Fibroblast of gingiva (primary cell): ENCODE measurements around the gene TST.

Experiments
- DNase-seq: peaks from one replicate; pipeline ENCODE4 v3.0.0-alpha.2; 2011; ENCODE audit warnings: low read depth

Gene TST

GRCh38 chr22:37019309-37020191, at the start of gene TST, which contains the start of gene MPST:
Gene TST (minus strand): TSS chr22:37019447. CDS start chr22:37018732, 715 bp downstream.
Gene MPST (plus strand): TSS chr22:37019742. CDS start chr22:37019837, 95 bp downstream.
- peak; percentile 74 for DNase-seq

GRCh38 chr22:37068859-37069258, 49.6 kb upstream of the TST start:
- DNase-seq, result no peak

DNA sequence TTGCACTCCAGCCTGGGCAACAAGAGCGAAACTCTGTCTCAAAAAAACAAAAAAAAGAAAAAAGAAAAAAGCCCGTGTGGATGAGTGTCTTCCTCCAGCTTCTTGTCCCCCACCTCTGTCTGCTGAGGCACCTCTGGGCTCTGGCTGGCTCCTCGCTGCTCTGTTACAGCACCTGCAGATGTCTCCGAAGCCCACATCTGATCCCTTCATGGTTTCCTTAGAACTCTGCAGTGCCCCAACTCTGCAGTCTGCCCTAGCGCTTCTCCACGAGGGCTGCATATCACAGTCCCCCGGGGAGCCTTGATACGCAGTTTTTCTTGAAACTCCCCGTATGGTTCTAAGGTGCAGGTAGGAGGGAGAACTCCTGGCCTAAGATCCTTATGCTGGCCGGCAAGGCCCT, 48.2 kb upstream of the TST start:
- DNase-seq, result no peak

DNA sequence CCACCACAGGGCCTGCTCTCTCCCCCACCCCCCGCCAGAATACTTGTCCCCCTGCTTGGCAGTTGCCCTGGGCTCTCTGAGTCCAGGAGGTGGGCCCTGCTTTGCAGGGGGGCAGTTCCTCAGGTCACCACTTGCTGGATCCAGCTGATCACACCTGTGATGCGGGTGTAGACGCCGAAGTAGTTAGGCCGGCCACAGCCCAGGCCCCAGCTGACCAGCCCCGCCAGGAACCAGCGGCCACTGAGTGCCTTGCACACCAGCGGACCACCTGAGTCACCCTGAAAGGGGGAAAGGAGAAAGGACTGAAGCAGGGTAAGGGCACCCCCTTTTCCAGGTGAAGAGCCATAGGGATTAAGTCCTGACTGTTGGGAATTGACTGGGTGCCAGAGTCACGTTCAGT, 46.7 kb upstream of the TST start:
- no peak for DNase-seq

DNA sequence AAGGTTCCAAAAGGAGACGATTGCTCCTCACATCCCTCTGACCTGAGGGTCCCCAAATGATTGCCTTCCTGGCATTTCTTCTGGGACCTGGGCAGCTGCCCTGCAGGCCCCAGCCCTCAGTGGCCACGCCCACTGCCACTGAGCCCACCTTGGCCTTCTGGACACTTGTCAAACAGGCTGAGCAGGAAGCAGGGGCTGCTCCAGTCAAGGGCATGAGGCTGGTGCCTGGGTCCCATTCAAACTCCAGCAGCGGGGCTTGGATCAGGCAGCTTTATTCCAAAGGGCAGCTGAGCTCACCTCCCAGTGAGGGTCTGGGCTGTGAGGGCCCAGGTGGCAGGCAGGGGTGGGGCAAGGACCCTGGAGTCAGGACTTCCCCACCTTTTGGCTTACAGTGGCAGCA, 45.9 kb upstream of the TST start:
- no peak for DNase-seq

GRCh38 chr22:37064553-37064952, 45.3 kb upstream of the TST start:
- DNase-seq, result no peak

- no peak for DNase-seq
Measured at GRCh38 chr22:37063431-37064420, 44.5 kb upstream of the TST start.

GRCh38 chr22:37062702-37063381, 43.6 kb upstream of the TST start:
- DNase-seq, result no peak

GRCh38 chr22:37062376-37062675, 43.1 kb upstream of the TST start:
- no peak for DNase-seq

DNA sequence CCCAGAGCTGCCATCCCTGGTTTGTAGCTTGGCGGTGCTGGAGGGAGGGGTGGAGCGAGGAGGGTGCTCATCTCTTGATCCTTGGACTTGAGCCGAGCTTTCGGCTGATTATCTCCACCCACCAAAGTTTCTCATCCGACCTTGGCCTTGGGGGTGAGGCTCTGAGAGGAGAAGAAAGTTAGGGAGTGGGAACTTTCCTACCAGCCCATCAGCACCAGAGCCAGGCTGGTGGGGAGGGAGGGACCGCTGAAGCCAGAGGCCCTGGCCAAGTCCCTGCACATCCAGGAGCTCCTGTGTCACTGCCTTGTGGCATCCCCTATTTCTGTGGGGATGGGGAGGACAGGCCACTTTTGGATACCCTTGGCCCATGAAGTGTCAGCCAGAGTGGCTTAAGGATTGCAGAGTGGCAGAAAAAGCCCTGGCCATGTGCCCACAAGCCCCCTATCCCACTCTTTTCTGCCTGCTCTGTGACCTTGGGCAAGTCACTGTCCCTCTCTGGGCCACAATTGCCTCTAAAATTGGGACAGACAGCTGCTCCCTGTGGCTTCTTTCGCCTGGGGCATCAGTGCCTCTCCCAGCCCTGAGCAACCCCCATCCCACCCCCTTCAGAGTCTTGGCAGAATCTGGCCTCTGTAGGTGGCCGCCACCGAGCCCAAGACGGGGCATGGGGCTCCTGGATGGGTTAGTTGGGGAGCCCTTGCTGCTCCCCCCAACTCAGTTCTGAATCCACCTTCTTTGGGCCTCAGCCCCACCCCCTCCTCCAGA, 42.5 kb upstream of the TST start:
- DNase-seq, result no peak

DNA sequence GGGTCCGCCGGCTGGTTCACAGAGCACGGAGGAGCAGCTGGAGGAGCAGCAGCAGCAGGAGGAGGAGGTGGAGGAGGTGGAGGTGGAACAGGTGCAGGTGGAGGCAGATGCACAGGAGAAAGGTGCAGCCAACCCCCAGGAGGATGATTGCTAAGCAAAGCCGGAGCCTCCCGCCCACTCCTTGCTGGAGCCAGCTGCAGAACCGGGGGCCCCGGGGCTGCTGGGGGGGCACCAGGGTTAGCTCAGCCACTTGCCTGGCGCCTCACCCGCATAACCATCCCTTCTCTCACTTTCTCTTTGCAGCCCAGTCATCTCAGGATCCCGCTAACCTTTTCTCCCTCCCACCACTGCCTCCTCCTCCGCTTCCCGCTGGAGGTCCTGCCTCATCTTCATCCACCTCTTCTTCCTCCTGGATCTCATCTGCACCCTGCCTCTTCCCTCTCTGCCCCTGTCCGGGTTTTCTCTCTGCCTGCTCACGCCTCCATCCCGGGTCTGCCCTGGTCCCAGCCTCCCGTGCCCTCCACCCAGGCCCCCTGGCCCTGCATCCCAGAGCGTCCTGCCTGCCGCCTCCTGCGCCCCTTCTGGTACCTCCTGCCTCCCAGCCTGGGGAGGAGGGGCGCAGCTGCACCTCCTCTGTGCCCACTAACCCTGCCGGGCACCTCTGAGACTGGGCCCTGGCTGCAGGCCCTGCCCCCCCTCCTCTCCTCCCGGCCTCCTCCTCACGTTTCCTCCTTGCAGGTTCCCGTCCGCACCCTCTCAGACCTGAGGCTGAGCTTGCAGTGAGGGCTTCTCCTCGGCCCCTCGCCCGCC, 41.8 kb upstream of the TST start:
- DNase-seq, result no peak

GRCh38 chr22:37059876-37060449, 40.7 kb upstream of the TST start:
- DNase-seq, result no peak

DNA sequence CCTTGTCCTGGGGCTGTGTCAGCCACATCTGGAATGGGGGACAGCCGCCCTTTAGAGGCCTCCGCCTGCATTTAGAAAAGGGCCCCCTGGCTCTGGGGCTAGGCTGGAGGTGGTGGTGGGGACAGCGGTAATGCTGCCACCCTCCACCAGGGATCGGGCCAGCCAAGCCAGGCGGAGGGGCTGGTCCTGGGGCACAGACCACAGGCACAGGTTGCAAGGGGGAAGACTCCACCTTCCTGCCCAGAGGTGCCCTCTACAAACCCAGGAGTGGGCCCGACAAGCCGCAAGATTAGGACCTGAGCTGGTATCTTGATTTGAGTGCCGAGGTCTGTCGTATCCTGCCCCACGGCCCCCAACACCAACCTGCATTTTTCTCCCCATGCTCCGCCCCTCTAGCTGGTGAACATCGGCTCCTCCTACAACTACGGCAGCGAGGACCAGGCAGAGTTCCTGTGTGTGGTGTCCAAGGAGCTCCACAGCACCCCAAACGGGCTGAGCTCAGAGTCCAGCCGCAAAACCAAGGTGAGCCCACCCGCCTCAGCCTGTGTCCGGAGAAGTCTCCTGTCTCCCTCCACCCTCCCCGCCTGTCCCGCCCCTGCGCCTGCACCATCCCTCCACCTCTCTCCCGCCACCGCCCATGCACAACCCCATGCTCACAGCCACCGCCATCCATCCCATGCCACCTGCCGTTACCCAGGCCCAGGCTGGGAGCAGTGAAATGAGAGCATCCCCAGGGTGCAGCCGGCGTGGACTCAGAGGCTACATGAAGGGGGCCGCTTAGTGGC, 39.9 kb upstream of the TST start:
- DNase-seq, result no peak

DNA sequence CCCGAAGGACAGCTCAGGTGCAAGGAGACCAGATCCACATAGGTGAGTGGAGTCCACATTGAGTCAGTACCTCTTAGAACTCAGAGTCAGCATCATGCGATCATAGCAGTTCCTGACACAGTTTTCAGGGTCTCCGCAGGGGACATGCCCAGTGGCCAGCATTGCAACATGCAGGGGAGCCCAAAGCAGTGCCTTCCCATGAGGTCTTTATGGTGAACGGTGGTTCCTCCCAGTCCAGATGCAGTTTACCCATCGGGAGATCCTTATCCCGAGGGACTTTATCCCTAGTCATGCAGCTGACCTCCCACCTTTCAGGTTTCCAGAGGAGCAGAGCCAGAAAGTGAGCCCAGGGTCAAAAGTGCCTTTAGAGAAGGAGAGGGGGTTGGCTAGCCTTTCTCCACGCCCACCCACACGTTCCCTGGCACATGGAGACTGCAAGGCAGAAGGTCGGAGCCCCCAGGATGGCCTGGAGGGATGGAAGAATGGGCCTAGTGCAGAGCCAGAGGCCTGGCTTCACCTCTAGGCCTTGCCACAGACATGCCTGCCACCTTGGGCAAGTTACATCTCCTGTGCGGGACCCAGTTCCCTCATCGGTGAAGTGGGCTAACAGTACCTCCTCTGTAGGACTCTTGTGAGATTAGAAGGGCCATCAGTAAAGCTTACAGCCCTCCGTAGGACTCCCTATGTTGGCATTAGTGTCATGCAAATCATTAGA, 38.7 kb upstream of the TST start:
- no peak for DNase-seq

DNA sequence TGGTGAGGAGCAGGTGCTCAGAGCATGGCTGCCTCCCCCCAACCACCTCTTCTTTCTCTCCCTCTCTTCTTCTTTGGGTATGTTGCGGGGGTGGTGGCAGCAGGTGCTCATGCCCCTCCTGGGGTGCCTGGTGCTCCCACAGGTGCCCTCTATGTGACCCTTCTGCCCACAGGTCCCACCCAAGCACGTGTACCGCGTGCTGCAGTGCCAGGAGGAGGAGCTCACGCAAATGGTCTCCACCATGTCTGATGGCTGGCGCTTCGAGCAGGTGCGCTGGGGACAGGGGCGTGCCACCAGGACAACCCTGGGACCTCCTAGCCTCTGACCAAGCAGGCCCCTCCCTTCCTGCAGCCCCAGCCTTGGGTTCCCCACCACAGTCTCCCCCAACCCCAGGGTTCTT, 38.0 kb upstream of the TST start:
- DNase-seq, result no peak

GRCh38 chr22:37056246-37056645, 37.0 kb upstream of the TST start:
- DNase-seq, result no peak

DNA sequence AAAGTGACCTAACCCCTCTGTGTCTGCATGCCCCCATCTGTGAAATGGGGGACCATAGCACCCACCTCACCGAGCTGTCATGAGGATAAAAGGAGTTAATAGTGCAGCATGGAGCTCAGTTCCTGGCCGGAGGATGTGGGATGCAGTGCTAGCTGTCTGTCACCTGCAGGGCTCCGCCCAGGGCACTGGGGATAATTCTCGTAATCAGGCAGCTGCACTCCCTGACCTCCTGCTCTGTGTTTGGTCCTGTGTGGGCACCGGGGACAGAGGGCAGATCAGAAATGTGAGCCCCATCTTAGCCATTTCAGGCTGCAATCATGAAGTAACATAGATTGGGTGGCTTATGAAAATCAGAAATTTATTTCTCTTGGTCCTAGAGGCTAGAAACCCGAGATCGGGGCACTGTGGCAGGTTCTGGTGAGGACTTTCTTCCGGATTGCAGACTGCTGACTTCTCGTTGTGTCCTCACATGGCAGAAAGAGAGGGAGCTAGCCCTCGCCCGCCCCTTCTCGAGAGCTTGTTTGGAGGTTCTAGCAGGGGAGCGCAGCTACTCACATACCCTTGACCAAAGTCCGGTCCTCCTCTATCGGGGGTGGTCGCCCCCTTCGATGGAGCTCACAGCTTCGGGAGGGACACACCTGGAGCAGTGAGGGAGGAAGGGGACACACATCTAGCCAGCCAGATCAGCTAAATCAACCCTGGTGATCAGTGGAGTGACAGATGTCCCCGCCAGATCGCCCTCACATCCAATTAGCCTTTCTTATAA, 35.5 kb upstream of the TST start:
- DNase-seq, result no peak

- no peak for DNase-seq
Measured at GRCh38 chr22:37054056-37054395, 34.8 kb upstream of the TST start.
